HepG2 (cell line): ENCODE measurements around the gene ITGB7. TPM values are rescaled to one million over a fixed set of nuclear protein-coding genes. Genes with fewer than 3 reads are reported as not detected.

Experiments used
- ATAC-seq: fragments of 200-7000 bp; cut with Tn5 transposase; 3 replicates; pipeline ENCODE4 v1.9.1; 2020; ENCODE audit warnings: mild to moderate bottlenecking, moderate library complexity
- BruUV-seq: library from RNA; stranded (reverse); fragments of 400-500 nt; replicated peaks from 2 replicates; lab custom pipeline; 2021; lab: Mats Ljungman, UMichigan
- CTCF ChIA-PET: fragments of 300-600 bp; formaldehyde crosslinking; extraction: SDS; loops from one replicate; lab custom pipeline; 2021; ENCODE audit warnings: low total read pairs, inconsistent platforms, low intra/inter-chr PET ratio; lab: Yijun Ruan, JAX
- POLR2A ChIA-PET: fragments of 350-600 bp; sonication (Branson Sonifier 250); formaldehyde crosslinking; loops from one replicate; lab custom pipeline; 2020; ENCODE audit warnings: antibody characterized with exemption, inconsistent platforms; lab: Yijun Ruan, JAX
- DNase-seq: peaks from one replicate; pipeline ENCODE4 v3.0.0-alpha.2; 2015; ENCODE audit warnings: low spot score
- FAIRE-seq: peaks from 3 replicates; lab custom pipeline; 2011; peaks lifted over from hg19 to GRCh38; lab: Jason Lieb, UNC
- H2AFZ ChIP-seq: one replicate; pipeline ENCODE4 v1.6.1; 2011; ENCODE audit warnings: low read length, inconsistent platforms
- H3K27ac ChIP-seq: fragments of 300-600 bp; 3 replicates; pipeline ENCODE4 v1.8.0; 2011; ENCODE audit warnings: mixed run types, mild to moderate bottlenecking, mixed read lengths, low read length, inconsistent platforms; ENCODE audit not compliant: insufficient read depth; ENCODE audit errors: extremely low read length
- H3K27me3 ChIP-seq, 2 experiments: fragments of 200-600 bp in 1 of 2; 2 replicates in 1 of 2; 3 replicates in 1 of 2; pipeline versions ENCODE4 v1.6.0 to v1.8.0; 2011; ENCODE audit warnings: low read length in 2 of 2, mild to moderate bottlenecking in 2 of 2, moderate library complexity in 2 of 2, inconsistent platforms in 1 of 2; ENCODE audit not compliant: insufficient read depth in 2 of 2, control insufficient read depth in 1 of 2
- H3K36me3 ChIP-seq, 2 experiments: fragments of 200-600 bp in 1 of 2; replicated peaks in 1 of 2; 2 replicates in 1 of 2; 3 replicates in 1 of 2; pipeline versions ENCODE4 v1.5.1 to v1.8.0; 2011; ENCODE audit warnings: low read length in 2 of 2, inconsistent platforms in 1 of 2; ENCODE audit not compliant: insufficient read depth in 2 of 2, control insufficient read depth in 1 of 2
- H3K4me1 ChIP-seq: 2 replicates; pipeline ENCODE4 v1.5.1; 2012; ENCODE audit warnings: low read length, inconsistent platforms; ENCODE audit not compliant: insufficient read depth
- H3K4me2 ChIP-seq: 2 replicates; pipeline ENCODE4 v1.6.0; 2011; ENCODE audit warnings: low read depth, low read length, inconsistent platforms
- H3K4me3 ChIP-seq, 3 experiments: fragments of 200-600 bp in 1 of 3; sonication (generic), shearing (Covaris generic) in 1 of 3; replicated peaks in 1 of 3; 2 replicates each; pipeline ENCODE4 v1.5.1; 2011 to 2016; ENCODE audit warnings: low read length in 3 of 3, inconsistent platforms in 2 of 3, low read depth in 2 of 3, mild to moderate bottlenecking in 2 of 3, control low read depth in 1 of 3, mixed read lengths in 1 of 3; ENCODE audit not compliant: insufficient read depth in 1 of 3
- H3K79me2 ChIP-seq: one replicate; pipeline ENCODE4 v1.6.1; 2011; ENCODE audit warnings: low read length, inconsistent platforms; ENCODE audit not compliant: insufficient read depth
- H3K9ac ChIP-seq: 2 replicates; pipeline ENCODE4 v1.6.0; 2011; ENCODE audit warnings: mild to moderate bottlenecking, low read depth, low read length, inconsistent platforms; ENCODE audit not compliant: insufficient read depth
- H3K9me3 ChIP-seq: 2 replicates; pipeline ENCODE4 v1.5.1; 2012; ENCODE audit warnings: mild to moderate bottlenecking, low read length
- H4K20me1 ChIP-seq: 2 replicates; pipeline ENCODE4 v1.6.0; 2011; ENCODE audit warnings: inconsistent platforms, mild to moderate bottlenecking, low read length, moderate library complexity; ENCODE audit not compliant: insufficient read depth
- BCL6 ChIP-seq: IDR thresholded peaks from 2 replicates; pipeline ENCODE4 v1.6.1; 2016; ENCODE audit warnings: missing genetic modification reagents, missing compliant biosample characterization
- GATAD2A ChIP-seq: IDR thresholded peaks from 2 replicates; pipeline ENCODE4 v1.6.1; 2016
- MIER2 ChIP-seq: IDR thresholded peaks from 2 replicates; pipeline ENCODE4 v1.6.1; 2016; ENCODE audit warnings: missing biosample characterization, missing genetic modification reagents
- NCOA2 ChIP-seq: sonication (generic); formaldehyde crosslinking; IDR thresholded peaks from 2 replicates; pipeline ENCODE4 v1.8.0; 2022; ENCODE audit warnings: inconsistent platforms
- POGK ChIP-seq: sonication (generic); formaldehyde crosslinking; conservative IDR thresholded peaks from 2 replicates; pipeline ENCODE4 v1.8.0; 2022; ENCODE audit warnings: mild to moderate bottlenecking, moderate library complexity, missing genetic modification reagents
- RXRB ChIP-seq: IDR thresholded peaks from 2 replicates; pipeline ENCODE4 v1.6.1; 2016; ENCODE audit warnings: borderline replicate concordance, missing genetic modification reagents, missing compliant biosample characterization
- ZBTB7B ChIP-seq: sonication (generic); formaldehyde crosslinking; IDR thresholded peaks from 2 replicates; pipeline ENCODE4 v1.4.0; 2020; ENCODE audit warnings: missing genetic modification reagents
- ZNF121 ChIP-seq: sonication (generic); formaldehyde crosslinking; IDR thresholded peaks from 2 replicates; pipeline ENCODE4 v1.5.0; 2020; ENCODE audit warnings: mild to moderate bottlenecking, missing genetic modification reagents
- ZNF280D ChIP-seq: sonication (generic); formaldehyde crosslinking; IDR thresholded peaks from 2 replicates; pipeline ENCODE4 v1.5.1; 2020; ENCODE audit warnings: mild to moderate bottlenecking, missing genetic modification reagents
- ZNF281 ChIP-seq: sonication (generic); formaldehyde crosslinking; IDR thresholded peaks from 2 replicates; pipeline ENCODE4 v1.4.0; 2020; ENCODE audit warnings: missing genetic modification reagents, borderline replicate concordance
- ZNF362 ChIP-seq: sonication (generic); formaldehyde crosslinking; IDR thresholded peaks from 2 replicates; pipeline ENCODE4 v1.4.0; 2020; ENCODE audit warnings: missing genetic modification reagents, mild to moderate bottlenecking, borderline replicate concordance
- ZNF740 ChIP-seq: sonication (generic); formaldehyde crosslinking; IDR thresholded peaks from 2 replicates; pipeline ENCODE4 v1.4.0; 2020; ENCODE audit warnings: missing genetic modification reagents
- ZNF766 ChIP-seq: sonication (generic); formaldehyde crosslinking; IDR thresholded peaks from 2 replicates; pipeline ENCODE4 v1.5.0; 2020; ENCODE audit warnings: missing genetic modification reagents, borderline replicate concordance
- WGBS: methylation state at CpG from one replicate; pipeline ENCODE4 v1.1.6; 2017; ENCODE audit warnings: low lambda C conversion rate; 5-methylcytosine and 5-hydroxymethylcytosine counted together
- in situ Hi-C: cut with HindIII; loops from 2 replicates; pipeline ENCODE4 v1.10.0; 2017; ENCODE audit warnings: low pct_unique_long_range_greater_than_20kb; ENCODE audit not compliant: extremely low pct_ligation_motif_present
- intact Hi-C: fragments of 100-400 bp; cut with micrococcal nuclease; formaldehyde crosslinking; loops from one replicate; pipeline ENCODE4 v1.10.0; 2022; ENCODE audit not compliant: unreplicated experiment
- polyA plus RNA-seq, 8 experiments: library from polyadenylated mRNA; depleted of rRNA in 3 of 8; stranded (reverse) in 7 of 8; unstranded in 1 of 8; fragments of >200 nt; fragmentation: Illumina TruSeq in 4 of 8; extraction: Trizol in 4 of 8; gene quantifications; 2 replicates each; pipeline versions ENCODE4 v1.2.1 to v1.2.3, GENCODE V29; 2011 to 2016; ENCODE audit warnings: low read depth in 4 of 8, missing spikeins in 1 of 8, mixed read lengths in 1 of 8; ENCODE audit not compliant: insufficient read depth in 1 of 8
- total RNA-seq, 5 experiments: library from RNA; depleted of rRNA; stranded (reverse); fragments of >200 nt; fragmentation: Illumina TruSeq; extraction: Trizol; gene quantifications; 2 replicates each; pipeline ENCODE4 v1.2.3, GENCODE V29; 2016; ENCODE audit warnings: low read depth in 1 of 5

Gene ITGB7
- total and polyA plus RNA-seq, 2 of the 13 experiments (the other 11 are each of a cell fraction or from before 2014, with no cell fraction given), result 0.16 to 0.18 TPM

GRCh38 chr12:53161119-53161911 lies 45.7 kb downstream of the ITGB7 start:
- POLR2A ChIA-PET, result interaction anchor here (0.9 to 4.5 kb wide), 7 partner anchors 14 to 134 kb away, joined by 3 to 34 read pairs (median 6); partner anchors contain the start of genes CSAD, PFDN5, SOAT2 and ZNF740
- CTCF ChIA-PET, result interaction anchor here (1.4 to 4.1 kb wide), 2 partner anchors 27 to 29 kb away, joined by 3 to 23 read pairs; no protein-coding TSS in a partner anchor
- TF ChIP-seq RXRB (CRISPR knock-in tag), result peak; percentile 26; the same call in 1 of the 2 replicates
- TF ChIP-seq MIER2 (CRISPR knock-in tag), result 0 out of 2 replicates have a peak, but pooled peaks have one; percentile 15
- no peak for TF ChIP-seq ZNF280D (CRISPR knock-in tag)
- 0 out of 2 replicates have a peak, but pooled peaks have one; percentile 27 for TF ChIP-seq GATAD2A (CRISPR knock-in tag)
- TF ChIP-seq ZNF362 (CRISPR knock-in tag), result peak; percentile 49; the same call in 1 of the 2 replicates
- 0 out of 2 replicates have a peak, but pooled peaks have one; percentile 21 for TF ChIP-seq ZBTB7B
- 0 out of 2 replicates have a peak, but pooled peaks have one; percentile 6 for TF ChIP-seq ZNF281 (CRISPR knock-in tag)
- 0 out of 2 replicates have a peak, but pooled peaks have one; percentile 29 for TF ChIP-seq ZNF740 (CRISPR knock-in tag)
- peak; percentile 25; the same call in 1 of the 2 replicates for TF ChIP-seq BCL6 (CRISPR knock-in tag)
- TF ChIP-seq POGK, result no peak
- TF ChIP-seq ZNF766 (CRISPR knock-in tag), result no peak
- TF ChIP-seq NCOA2 (CRISPR knock-in tag), result peak; percentile 27; the same call in 1 of the 2 replicates
- peak; percentile 74 for TF ChIP-seq ZNF121 (CRISPR knock-in tag)

More at GRCh38 chr12:53161119-53161911, 45.7 kb downstream of the ITGB7 start:
- Histone ChIP-seq H3K36me3 (no peaks in the 10 kb centered on the region), H2AFZ (no peak overlapping the region), H3K9me3 (no peaks in the 10 kb centered on the region), H4K20me1 (no peaks in the 10 kb centered on the region), H3K4me3 (peak overlapping the region in 1 of 3 experiments; percentile 17; a peak in 1 of 6 replicates), H3K4me2 (peak overlapping the region; percentile 50), H3K4me1 (peaks cover 44% of the 10 kb centered on the region), H3K79me2 (no peaks in the 10 kb centered on the region), H3K27me3 (no peaks in the 10 kb centered on the region), H3K9ac (no peak overlapping the region), H3K27ac (peak overlapping the region; percentile 53)
- 23% methylated on average over 6 of the region's 8 CpGs for WGBS
- DNase-seq (peak; percentile 74), ATAC-seq (peak; percentile 37), FAIRE-seq (peak; percentile 75)
- BruUV-seq, result no TSS peak
- in situ Hi-C loops (no loop called here), intact Hi-C loops (no loop called here)
